WTC11 (cell line): Measurements from ENCODE around the gene PRKCE. TPM values are rescaled to one million over a fixed set of nuclear protein-coding genes. Genes with fewer than 3 reads are reported as not detected.

Experiments
- ATAC-seq: fragments of 200-7000 bp; cut with Tn5 transposase; 2 replicates; pipeline ENCODE4 v1.10.0; 2021; ENCODE audit warnings: mild to moderate bottlenecking, moderate library complexity
- CTCF ChIA-PET: fragments of 300-600 bp; sonication (Branson Sonifier 250); formaldehyde crosslinking; loops from one replicate; lab custom pipeline; 2021; ENCODE audit warnings: antibody characterized with exemption; lab: Charles Lee
- POLR2A ChIA-PET: fragments of 350-600 bp; sonication (Branson Sonifier 250); formaldehyde crosslinking; loops from one replicate; lab custom pipeline; 2021; ENCODE audit warnings: antibody characterized with exemption; lab: Charles Lee
- DNase-seq: peaks from one replicate; pipeline ENCODE4 v3.0.0; 2021; ENCODE audit warnings: low spot score
- H3K27ac Mint-ChIP-seq: 2 replicates; pipeline ENCODE4 v1.8.0; 2021; ENCODE audit warnings: mixed read lengths
- H3K27me3 Mint-ChIP-seq: 2 replicates; pipeline ENCODE4 v1.8.0; 2021; ENCODE audit warnings: low read depth, mild to moderate bottlenecking, moderate library complexity, mixed read lengths
- H3K36me3 Mint-ChIP-seq: 2 replicates; pipeline ENCODE4 v1.8.0; 2021; ENCODE audit warnings: mixed read lengths
- H3K4me1 Mint-ChIP-seq: 2 replicates; pipeline ENCODE4 v1.8.0; 2022; ENCODE audit warnings: mixed read lengths
- H3K4me3 Mint-ChIP-seq: 2 replicates; pipeline ENCODE4 v1.8.0; 2021; ENCODE audit warnings: mild to moderate bottlenecking, moderate library complexity, mixed read lengths
- H3K9me3 Mint-ChIP-seq: 2 replicates; pipeline ENCODE4 v1.8.0; 2021; ENCODE audit warnings: mixed read lengths
- AR ChIP-seq: fragments of 250-450 bp; sonication (Bioruptor Pico); IDR thresholded peaks from 2 replicates; pipeline ENCODE4 v1.9.0; 2021; ENCODE audit warnings: mild to moderate bottlenecking
- ATF2 ChIP-seq: sonication (generic); formaldehyde crosslinking; IDR thresholded peaks from 2 replicates; pipeline ENCODE4 v1.8.1; 2022; ENCODE audit warnings: low read depth, missing genetic modification reagents, borderline replicate concordance
- CREB1 ChIP-seq: sonication (generic); formaldehyde crosslinking; IDR thresholded peaks from 2 replicates; pipeline ENCODE4 v1.8.0; 2023; ENCODE audit warnings: mild to moderate bottlenecking, missing genetic modification reagents
- FOXP1 ChIP-seq: sonication (generic); formaldehyde crosslinking; IDR thresholded peaks from 2 replicates; pipeline ENCODE4 v1.8.0; 2022; ENCODE audit warnings: missing genetic modification reagents, mild to moderate bottlenecking, moderate library complexity, borderline replicate concordance
- GRHL2 ChIP-seq: fragments of 250-450 bp; sonication (Bioruptor Pico); IDR thresholded peaks from 2 replicates; pipeline ENCODE4 v1.8.0; 2022; ENCODE audit warnings: mild to moderate bottlenecking, moderate library complexity; ENCODE audit not compliant: insufficient replicate concordance, severe bottlenecking
- JAZF1 ChIP-seq: fragments of 250-450 bp; sonication (Bioruptor Pico); IDR thresholded peaks from 2 replicates; pipeline ENCODE4 v1.9.0; 2021; ENCODE audit warnings: moderate library complexity, mild to moderate bottlenecking, inconsistent platforms
- MYBL2 ChIP-seq: sonication (generic); formaldehyde crosslinking; IDR thresholded peaks from 2 replicates; pipeline ENCODE4 v1.8.1; 2023; ENCODE audit warnings: mild to moderate bottlenecking, moderate library complexity, missing genetic modification reagents
- NR2C2 ChIP-seq: sonication (generic); formaldehyde crosslinking; IDR thresholded peaks from 2 replicates; pipeline ENCODE4 v1.8.0; 2022; ENCODE audit warnings: mild to moderate bottlenecking, missing genetic modification reagents
- RELA ChIP-seq: sonication (generic); formaldehyde crosslinking; IDR thresholded peaks from 2 replicates; pipeline ENCODE4 v1.8.1; 2022; ENCODE audit warnings: missing genetic modification reagents, mild to moderate bottlenecking, borderline replicate concordance
- SP1 ChIP-seq: sonication (generic); formaldehyde crosslinking; conservative IDR thresholded peaks from 2 replicates; pipeline ENCODE4 v1.8.1; 2022; ENCODE audit warnings: missing genetic modification reagents
- ZBTB43 ChIP-seq: sonication (generic); formaldehyde crosslinking; IDR thresholded peaks from 2 replicates; pipeline ENCODE4 v1.8.1; 2023; ENCODE audit warnings: mild to moderate bottlenecking, missing genetic modification reagents
- ZNF317 ChIP-seq: sonication (generic); formaldehyde crosslinking; IDR thresholded peaks from 2 replicates; pipeline ENCODE4 v1.8.1; 2023; ENCODE audit warnings: low read depth, mild to moderate bottlenecking, moderate library complexity, missing genetic modification reagents, borderline replicate concordance
- total RNA-seq: library from RNA; stranded (reverse); gene quantifications from 3 replicates; pipeline ENCODE4 v1.2.3, GENCODE V29; 2021
- TF ChIP-seq, protein P1 (sequence below): sonication (generic); formaldehyde crosslinking; IDR thresholded peaks from 2 replicates; pipeline ENCODE4 v1.8.0; 2023; ENCODE audit warnings: mild to moderate bottlenecking, missing genetic modification reagents
- TF ChIP-seq, protein P2 (sequence below): sonication (generic); formaldehyde crosslinking; IDR thresholded peaks from 2 replicates; pipeline ENCODE4 v1.8.0; 2022; ENCODE audit warnings: mild to moderate bottlenecking, missing genetic modification reagents
- TF ChIP-seq, protein P3 (sequence below): fragments of 200-600 bp; IDR thresholded peaks from 2 replicates; pipeline ENCODE4 v1.8.0; 2022; ENCODE audit warnings: antibody characterized with exemption

PRKCE gene
- total RNA-seq, 1 experiment from 2014 or later: 5.8 TPM

DNA sequence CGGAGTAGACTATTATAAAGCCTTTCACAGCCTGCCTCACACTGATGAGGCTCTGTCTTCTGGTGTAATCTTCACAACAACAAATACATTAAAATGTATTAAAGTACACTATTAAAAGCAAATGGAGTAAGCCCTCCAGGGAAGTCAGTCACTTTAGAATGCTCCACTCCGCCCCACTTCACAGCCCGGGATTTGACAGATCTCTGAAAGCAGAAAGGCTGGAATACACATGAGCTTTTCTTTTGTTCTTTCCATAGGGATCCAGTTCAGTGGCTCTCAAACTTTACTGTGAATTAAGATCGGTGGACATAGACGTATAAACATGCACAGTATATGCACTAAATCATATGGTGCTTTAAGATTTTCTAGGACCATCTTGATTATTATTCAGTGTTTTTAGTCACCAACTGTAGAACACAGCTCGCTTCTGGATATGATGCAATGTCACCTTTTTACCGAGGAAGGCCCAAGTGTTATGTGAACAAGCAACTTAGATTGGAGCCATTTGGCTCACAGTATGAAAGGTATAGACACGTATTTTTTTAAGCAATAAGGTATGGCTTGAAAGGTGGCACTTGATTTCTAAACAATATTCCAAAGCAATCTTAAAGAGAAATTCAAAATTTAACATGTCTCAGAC lies 151.1 kb downstream of the PRKCE start:
- no peak for DNase-seq
- ATAC-seq: no peak
- no peak for TF ChIP-seq NR2C2 (CRISPR knock-in tag)
- TF ChIP-seq, protein P1, sequence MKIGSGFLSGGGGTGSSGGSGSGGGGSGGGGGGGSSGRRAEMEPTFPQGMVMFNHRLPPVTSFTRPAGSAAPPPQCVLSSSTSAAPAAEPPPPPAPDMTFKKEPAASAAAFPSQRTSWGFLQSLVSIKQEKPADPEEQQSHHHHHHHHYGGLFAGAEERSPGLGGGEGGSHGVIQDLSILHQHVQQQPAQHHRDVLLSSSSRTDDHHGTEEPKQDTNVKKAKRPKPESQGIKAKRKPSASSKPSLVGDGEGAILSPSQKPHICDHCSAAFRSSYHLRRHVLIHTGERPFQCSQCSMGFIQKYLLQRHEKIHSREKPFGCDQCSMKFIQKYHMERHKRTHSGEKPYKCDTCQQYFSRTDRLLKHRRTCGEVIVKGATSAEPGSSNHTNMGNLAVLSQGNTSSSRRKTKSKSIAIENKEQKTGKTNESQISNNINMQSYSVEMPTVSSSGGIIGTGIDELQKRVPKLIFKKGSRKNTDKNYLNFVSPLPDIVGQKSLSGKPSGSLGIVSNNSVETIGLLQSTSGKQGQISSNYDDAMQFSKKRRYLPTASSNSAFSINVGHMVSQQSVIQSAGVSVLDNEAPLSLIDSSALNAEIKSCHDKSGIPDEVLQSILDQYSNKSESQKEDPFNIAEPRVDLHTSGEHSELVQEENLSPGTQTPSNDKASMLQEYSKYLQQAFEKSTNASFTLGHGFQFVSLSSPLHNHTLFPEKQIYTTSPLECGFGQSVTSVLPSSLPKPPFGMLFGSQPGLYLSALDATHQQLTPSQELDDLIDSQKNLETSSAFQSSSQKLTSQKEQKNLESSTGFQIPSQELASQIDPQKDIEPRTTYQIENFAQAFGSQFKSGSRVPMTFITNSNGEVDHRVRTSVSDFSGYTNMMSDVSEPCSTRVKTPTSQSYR: no peak
- TF ChIP-seq ATF2: no peak
- H3K27ac Mint-ChIP-seq: no peak overlapping the region
- H3K4me1 Mint-ChIP-seq: peaks cover 6% of the 10 kb centered on the region
- H3K4me3 Mint-ChIP-seq: no peak overlapping the region
- ChIA-PET POLR2A (interaction anchor here (0.6 kb wide), 1 partner anchor 306 kb away, joined by 3 read pairs; no protein-coding TSS in a partner anchor), CTCF (interaction anchor here (1.1 kb wide), 1 partner anchor 24 kb away, joined by 4 read pairs; no protein-coding TSS in a partner anchor)
- no peaks in the 10 kb centered on the region for H3K27me3 Mint-ChIP-seq
- H3K36me3 Mint-ChIP-seq: no peaks in the 10 kb centered on the region
- H3K9me3 Mint-ChIP-seq: no peaks in the 10 kb centered on the region

GRCh38 chr2:45804987-45805755 lies 153.7 kb downstream of the PRKCE start:
- H3K9me3 Mint-ChIP-seq: no peaks in the 10 kb centered on the region
- CTCF ChIA-PET: interaction anchor here (1.1 kb wide), 1 partner anchor 27 kb away, joined by 3 read pairs; no protein-coding TSS in a partner anchor
- no peak for DNase-seq
- TF ChIP-seq RELA (CRISPR knock-in tag) (no peak), JAZF1 (CRISPR knock-in tag) (no peak), SP1 (CRISPR knock-in tag) (no peak), AR (CRISPR knock-in tag) (no peak), GRHL2 (CRISPR knock-in tag) (no peak), CREB1 (CRISPR knock-in tag) (no peak), ATF2 (no peak), MYBL2 (CRISPR knock-in tag) (no peak), ZBTB43 (CRISPR knock-in tag) (no peak), ZNF317 (CRISPR knock-in tag) (no peak), FOXP1 (CRISPR knock-in tag) (no peak)
- TF ChIP-seq, protein P2, sequence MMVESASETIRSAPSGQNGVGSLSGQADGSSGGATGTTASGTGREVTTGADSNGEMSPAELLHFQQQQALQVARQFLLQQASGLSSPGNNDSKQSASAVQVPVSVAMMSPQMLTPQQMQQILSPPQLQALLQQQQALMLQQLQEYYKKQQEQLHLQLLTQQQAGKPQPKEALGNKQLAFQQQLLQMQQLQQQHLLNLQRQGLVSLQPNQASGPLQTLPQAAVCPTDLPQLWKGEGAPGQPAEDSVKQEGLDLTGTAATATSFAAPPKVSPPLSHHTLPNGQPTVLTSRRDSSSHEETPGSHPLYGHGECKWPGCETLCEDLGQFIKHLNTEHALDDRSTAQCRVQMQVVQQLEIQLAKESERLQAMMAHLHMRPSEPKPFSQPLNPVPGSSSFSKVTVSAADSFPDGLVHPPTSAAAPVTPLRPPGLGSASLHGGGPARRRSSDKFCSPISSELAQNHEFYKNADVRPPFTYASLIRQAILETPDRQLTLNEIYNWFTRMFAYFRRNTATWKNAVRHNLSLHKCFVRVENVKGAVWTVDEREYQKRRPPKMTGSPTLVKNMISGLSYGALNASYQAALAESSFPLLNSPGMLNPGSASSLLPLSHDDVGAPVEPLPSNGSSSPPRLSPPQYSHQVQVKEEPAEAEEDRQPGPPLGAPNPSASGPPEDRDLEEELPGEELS: no peak
- TF ChIP-seq, protein P3, sequence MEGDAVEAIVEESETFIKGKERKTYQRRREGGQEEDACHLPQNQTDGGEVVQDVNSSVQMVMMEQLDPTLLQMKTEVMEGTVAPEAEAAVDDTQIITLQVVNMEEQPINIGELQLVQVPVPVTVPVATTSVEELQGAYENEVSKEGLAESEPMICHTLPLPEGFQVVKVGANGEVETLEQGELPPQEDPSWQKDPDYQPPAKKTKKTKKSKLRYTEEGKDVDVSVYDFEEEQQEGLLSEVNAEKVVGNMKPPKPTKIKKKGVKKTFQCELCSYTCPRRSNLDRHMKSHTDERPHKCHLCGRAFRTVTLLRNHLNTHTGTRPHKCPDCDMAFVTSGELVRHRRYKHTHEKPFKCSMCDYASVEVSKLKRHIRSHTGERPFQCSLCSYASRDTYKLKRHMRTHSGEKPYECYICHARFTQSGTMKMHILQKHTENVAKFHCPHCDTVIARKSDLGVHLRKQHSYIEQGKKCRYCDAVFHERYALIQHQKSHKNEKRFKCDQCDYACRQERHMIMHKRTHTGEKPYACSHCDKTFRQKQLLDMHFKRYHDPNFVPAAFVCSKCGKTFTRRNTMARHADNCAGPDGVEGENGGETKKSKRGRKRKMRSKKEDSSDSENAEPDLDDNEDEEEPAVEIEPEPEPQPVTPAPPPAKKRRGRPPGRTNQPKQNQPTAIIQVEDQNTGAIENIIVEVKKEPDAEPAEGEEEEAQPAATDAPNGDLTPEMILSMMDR: no peak

More at GRCh38 chr2:45804987-45805755, 153.7 kb downstream of the PRKCE start:
- H3K27me3 Mint-ChIP-seq: no peaks in the 10 kb centered on the region
- H3K36me3 Mint-ChIP-seq: no peaks in the 10 kb centered on the region
- H3K4me1 Mint-ChIP-seq: peaks cover 9% of the 10 kb centered on the region
- no peak for ATAC-seq
- H3K4me3 Mint-ChIP-seq: no peak overlapping the region
- POLR2A ChIA-PET: no interaction called here
- no peak overlapping the region for H3K27ac Mint-ChIP-seq
